HEK293T (cell line): ENCODE results near the gene ZNF133.
A peak's percentile ranks its signal among the peaks of the same experiment; 100 is the strongest.
"Not testable (repeated sequence)": the region's sequence is repeated elsewhere in the genome, so short reads cannot be mapped to it uniquely, and the experiment has no call there.

Experiments
- CTCF ChIA-PET: fragments of 350-600 bp; formaldehyde crosslinking; extraction: SDS; loops from one replicate; lab custom pipeline; 2021; ENCODE audit warnings: antibody characterized with exemption, inconsistent platforms; lab: Yijun Ruan, JAX
- POLR2A ChIA-PET: fragments of 350-600 bp; formaldehyde crosslinking; extraction: SDS; loops from one replicate; lab custom pipeline; 2020; ENCODE audit warnings: antibody characterized with exemption, inconsistent platforms; lab: Yijun Ruan, JAX
- DNase-seq: peaks from one replicate; pipeline ENCODE4 v3.0.0; 2012; ENCODE audit warnings: mixed read lengths; ENCODE audit errors: extremely low spot score
- ARNT ChIP-seq: fragments of 450-650 bp; IDR thresholded peaks from 2 replicates; pipeline ENCODE4 v1.6.1; 2017; ENCODE audit warnings: mild to moderate bottlenecking
- BHLHE40 ChIP-seq: fragments of 450-650 bp; IDR thresholded peaks from 2 replicates; pipeline ENCODE4 v1.6.1; 2016; ENCODE audit warnings: mild to moderate bottlenecking, moderate library complexity, borderline replicate concordance
- CTBP1 ChIP-seq: fragments of 450-650 bp; IDR thresholded peaks from 2 replicates; pipeline ENCODE4 v1.6.1; 2016; ENCODE audit warnings: borderline replicate concordance
- ELF4 ChIP-seq: fragments of 450-650 bp; IDR thresholded peaks from 2 replicates; pipeline ENCODE4 v1.6.1; 2017; ENCODE audit warnings: antibody characterized with exemption
- FOXA1 ChIP-seq: fragments of 450-650 bp; IDR thresholded peaks from 2 replicates; pipeline ENCODE4 v1.6.1; 2016; ENCODE audit warnings: mild to moderate bottlenecking
- FOXK2 ChIP-seq: fragments of 450-650 bp; IDR thresholded peaks from 2 replicates; pipeline ENCODE4 v1.6.1; 2016; ENCODE audit warnings: mild to moderate bottlenecking
- FOXM1 ChIP-seq: fragments of 450-650 bp; IDR thresholded peaks from 2 replicates; pipeline ENCODE4 v1.6.1; 2017; ENCODE audit warnings: mild to moderate bottlenecking, borderline replicate concordance
- HDGF ChIP-seq: fragments of 450-650 bp; IDR thresholded peaks from 2 replicates; pipeline ENCODE4 v1.6.1; 2017; ENCODE audit warnings: antibody characterized with exemption, borderline replicate concordance
- L3MBTL2 ChIP-seq: fragments of 450-650 bp; conservative IDR thresholded peaks from 2 replicates; pipeline ENCODE4 v1.6.1; 2016; ENCODE audit warnings: mild to moderate bottlenecking
- LEF1 ChIP-seq: fragments of 450-650 bp; IDR thresholded peaks from 2 replicates; pipeline ENCODE4 v1.6.1; 2017; ENCODE audit warnings: mild to moderate bottlenecking, borderline replicate concordance
- NFRKB ChIP-seq: fragments of 450-650 bp; IDR thresholded peaks from 2 replicates; pipeline ENCODE4 v1.6.1; 2016; ENCODE audit warnings: mild to moderate bottlenecking, moderate library complexity
- SP1 ChIP-seq: fragments of 450-650 bp; IDR thresholded peaks from 2 replicates; pipeline ENCODE4 v1.6.1; 2017
- SUZ12 ChIP-seq: fragments of 450-650 bp; IDR thresholded peaks from 2 replicates; pipeline ENCODE4 v1.6.1; 2016; ENCODE audit warnings: mild to moderate bottlenecking
- TARDBP ChIP-seq: fragments of 450-650 bp; IDR thresholded peaks from 2 replicates; pipeline ENCODE4 v1.6.1; 2016
- ZNF384 ChIP-seq: fragments of 450-650 bp; IDR thresholded peaks from 2 replicates; pipeline ENCODE4 v1.6.1; 2016
- TF ChIP-seq, protein P1 (sequence below): fragments of 450-650 bp; IDR thresholded peaks from 2 replicates; pipeline ENCODE4 v1.6.1; 2016

ZNF133 gene

DNA sequence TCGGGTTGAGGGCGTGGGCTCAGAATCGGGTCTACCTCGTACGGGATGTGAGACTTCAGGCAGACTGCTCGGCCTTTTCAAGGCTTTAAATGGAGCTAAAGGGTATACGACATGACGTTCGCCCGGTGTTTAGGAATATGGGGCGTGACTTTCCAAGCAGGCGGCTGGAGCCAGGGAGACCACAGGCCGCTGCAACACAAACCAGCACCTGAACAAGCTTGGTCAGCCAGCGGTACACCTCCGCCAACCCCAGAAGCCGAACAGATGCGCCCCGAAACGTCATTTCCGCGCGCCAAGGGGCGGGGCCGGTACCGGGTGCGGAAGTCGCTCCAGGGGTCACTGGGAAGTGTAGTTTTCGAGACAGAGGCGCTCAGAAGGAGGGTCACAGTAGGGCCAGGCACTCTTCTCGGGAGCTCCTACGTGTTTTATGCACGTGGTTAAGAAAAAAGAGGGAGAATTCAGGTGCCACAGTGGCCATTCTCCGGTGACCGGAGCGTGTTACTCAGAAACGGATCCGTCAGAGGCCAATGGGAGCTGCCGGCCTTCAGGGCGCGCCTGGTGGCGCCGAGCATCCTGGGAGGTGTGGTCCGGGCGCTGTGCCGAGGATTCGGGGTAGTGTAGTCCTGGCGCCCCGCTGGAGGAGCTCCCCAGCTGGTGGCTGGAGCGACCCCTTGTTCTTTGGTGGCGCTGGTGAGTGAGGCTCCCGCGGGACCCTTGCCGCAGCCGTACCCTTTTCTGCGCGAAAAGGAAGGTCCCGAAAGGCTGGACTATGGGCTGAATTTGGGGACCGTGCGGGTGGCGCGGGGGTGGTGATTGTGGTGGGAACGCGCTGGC lies at the start of gene ZNF133:
Gene ZNF133 (plus strand): TSS at position 613 of the 834 bp plus-strand sequence. CDS start 17,160 bp downstream, outside the sequence.
- ChIA-PET POLR2A (interaction anchor here (0.6 to 2.3 kb wide), 25 partner anchors 10 to 757 kb away, joined by 3 to 10 read pairs (median 4); partner anchors contain the start of genes BFSP1, KAT14, OVOL2 and PET117), CTCF (no interaction called here)
- peak; percentile 95 for TF ChIP-seq ELF4
- no peak for TF ChIP-seq HDGF
- no peak for TF ChIP-seq FOXK2
- TF ChIP-seq CTBP1: no peak
- TF ChIP-seq SP1: peak; percentile 54
- TF ChIP-seq ARNT: no peak
- TF ChIP-seq ZNF384: no peak
- TF ChIP-seq NFRKB: no peak
- TF ChIP-seq SUZ12: peak; percentile 73
- TF ChIP-seq LEF1: no peak
- 0 out of 2 replicates have a peak, but pooled peaks have one; percentile 56 for TF ChIP-seq L3MBTL2
- no peak for TF ChIP-seq FOXA1
- no peak for TF ChIP-seq FOXM1
- TF ChIP-seq TARDBP: no peak
- TF ChIP-seq, protein P1, sequence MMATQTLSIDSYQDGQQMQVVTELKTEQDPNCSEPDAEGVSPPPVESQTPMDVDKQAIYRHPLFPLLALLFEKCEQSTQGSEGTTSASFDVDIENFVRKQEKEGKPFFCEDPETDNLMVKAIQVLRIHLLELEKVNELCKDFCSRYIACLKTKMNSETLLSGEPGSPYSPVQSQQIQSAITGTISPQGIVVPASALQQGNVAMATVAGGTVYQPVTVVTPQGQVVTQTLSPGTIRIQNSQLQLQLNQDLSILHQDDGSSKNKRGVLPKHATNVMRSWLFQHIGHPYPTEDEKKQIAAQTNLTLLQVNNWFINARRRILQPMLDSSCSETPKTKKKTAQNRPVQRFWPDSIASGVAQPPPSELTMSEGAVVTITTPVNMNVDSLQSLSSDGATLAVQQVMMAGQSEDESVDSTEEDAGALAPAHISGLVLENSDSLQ: no peak
- no peak for TF ChIP-seq BHLHE40
- DNase-seq: peak; percentile 89

DNA sequence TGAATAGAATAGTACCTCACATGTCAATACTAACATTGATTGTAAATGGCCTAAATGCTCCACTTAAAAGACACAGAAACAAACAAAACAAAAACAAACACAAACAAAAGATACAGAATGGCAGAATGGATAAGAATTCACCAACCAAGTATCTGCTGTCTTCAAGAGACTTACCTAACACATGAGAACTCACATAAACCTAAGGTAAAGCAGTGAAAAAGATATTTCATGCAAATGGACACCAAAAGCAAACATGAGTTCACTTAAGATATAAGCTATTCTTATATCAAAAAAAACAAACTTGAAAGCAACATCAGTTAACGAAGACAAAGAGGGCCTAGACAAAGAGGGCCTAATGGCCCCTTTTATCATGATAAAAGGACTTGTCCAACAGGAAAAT lies 47.3 kb upstream of the ZNF133 start:
- TF ChIP-seq NFRKB (no peak), LEF1 (no peak), FOXA1 (no peak), SUZ12 (no peak), ZNF384 (no peak), L3MBTL2 (no peak), HDGF (no peak), FOXK2 (no peak), FOXM1 (no peak), CTBP1 (no peak), ELF4 (no peak)
- TF ChIP-seq, protein P1: no peak
- CTCF ChIA-PET: no interaction called here
- no peak for DNase-seq
- POLR2A ChIA-PET: no interaction called here

DNA sequence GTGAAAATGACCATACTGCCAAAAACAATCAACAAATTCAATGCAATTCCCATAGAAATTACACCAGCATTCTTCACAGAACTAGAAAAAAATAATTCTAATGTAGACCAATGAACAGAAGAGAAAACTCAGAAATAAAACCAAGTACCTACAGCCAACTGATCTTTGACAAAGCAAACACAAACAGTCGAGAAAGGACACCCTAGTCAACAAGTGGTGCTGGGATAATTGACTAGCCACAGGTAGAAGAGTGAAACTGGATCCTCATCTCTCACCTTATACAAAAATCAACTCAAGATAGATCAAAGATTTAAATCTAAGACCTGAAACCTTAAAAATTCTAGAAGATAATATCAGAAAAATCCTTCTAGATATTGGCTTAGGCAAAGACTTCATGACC lies 44.5 kb upstream of the ZNF133 start:
- POLR2A ChIA-PET: no interaction called here
- DNase-seq: no peak
- CTCF ChIA-PET: no interaction called here
- TF ChIP-seq NFRKB (no peak), TARDBP (no peak), FOXK2 (no peak), BHLHE40 (no peak), ARNT (no peak), HDGF (no peak), L3MBTL2 (no peak), LEF1 (no peak), FOXM1 (no peak), FOXA1 (no peak), CTBP1 (no peak), ZNF384 (no peak), ELF4 (no peak)
- TF ChIP-seq, protein P1: no peak

DNA sequence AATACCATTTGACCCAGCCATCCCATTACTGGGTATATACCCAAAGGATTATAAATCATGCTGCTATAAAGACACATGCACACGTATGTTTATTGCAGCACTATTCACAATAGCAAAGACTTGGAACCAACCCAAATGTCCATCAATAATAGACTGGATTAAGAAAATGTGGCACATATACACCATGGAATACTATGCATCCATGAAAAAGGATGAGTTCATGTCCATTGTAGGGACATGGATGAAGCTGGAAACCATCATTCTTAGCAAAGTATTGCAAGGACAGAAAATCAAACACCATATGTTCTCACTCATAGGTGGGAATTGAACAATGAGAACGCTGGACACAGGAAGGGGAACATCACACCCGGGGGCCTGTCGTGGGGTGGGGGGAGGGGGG lies 39.8 kb upstream of the ZNF133 start:
- CTCF ChIA-PET, DNase-seq, POLR2A ChIA-PET: not testable (repeated sequence)

DNA sequence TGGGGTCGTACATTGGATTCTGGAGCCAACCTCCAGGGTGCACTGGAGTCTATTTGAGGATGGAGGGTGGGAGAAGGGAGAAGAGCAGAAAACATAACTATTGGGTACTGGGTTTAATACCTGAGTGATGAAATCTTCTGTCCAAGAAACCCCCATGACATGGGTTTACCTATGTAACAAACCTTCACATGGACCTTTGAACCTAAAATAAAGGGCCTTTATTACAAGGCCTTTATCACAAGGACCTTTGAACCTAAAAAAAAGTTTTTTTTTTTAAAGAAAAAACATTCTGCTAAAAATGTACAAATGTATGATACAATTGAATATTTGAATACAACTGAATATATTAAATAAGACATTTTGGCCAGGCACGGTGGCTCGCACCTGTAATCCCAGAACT lies 38.1 kb upstream of the ZNF133 start:
- TF ChIP-seq TARDBP: no peak
- TF ChIP-seq FOXK2: no peak
- no peak for TF ChIP-seq CTBP1
- TF ChIP-seq HDGF: no peak
- TF ChIP-seq ZNF384: no peak
- ChIA-PET POLR2A (no interaction called here), CTCF (no interaction called here)
- DNase-seq: no peak

DNA sequence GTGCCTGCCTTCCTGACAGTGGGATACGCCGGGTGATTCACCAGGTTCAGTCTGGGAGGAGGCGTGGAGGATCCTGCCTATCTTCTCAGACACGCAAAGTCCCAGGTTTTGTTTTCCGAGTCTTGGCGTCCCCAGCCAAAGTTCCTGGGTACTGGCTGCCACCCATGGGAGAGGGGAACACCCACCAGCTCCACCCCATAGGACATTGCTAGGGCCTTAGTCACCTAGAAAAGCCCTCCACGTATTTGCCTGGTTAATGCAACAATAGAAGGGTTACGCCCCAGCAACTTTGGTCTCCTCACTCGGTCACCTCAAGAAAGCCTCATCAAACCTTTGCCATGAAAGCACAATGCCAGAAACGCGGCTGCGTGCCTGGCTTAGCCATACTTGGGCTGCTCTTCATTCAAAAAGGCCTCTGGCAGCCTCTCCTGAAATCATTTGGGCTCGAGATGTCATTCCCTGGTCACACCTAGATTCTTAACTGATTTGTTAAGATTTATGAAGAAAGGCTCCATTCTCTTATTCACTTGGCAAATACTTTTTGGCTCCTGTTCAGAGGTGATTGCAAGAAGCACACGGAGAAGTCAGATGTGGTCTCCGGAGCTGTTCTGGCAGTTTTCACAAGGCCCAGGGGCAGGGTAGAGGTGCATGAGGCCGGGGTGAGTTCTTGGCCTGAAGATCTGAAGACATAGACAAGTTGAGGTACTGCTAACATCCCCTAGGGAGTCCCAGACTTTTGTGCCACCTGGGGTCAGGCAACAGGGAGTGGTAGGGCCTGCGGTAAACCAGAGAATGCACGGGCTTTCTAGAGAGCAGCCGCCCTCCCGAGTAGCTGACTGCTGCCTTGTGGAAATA lies 35.5 kb upstream of the ZNF133 start:
- TF ChIP-seq FOXA1: no peak
- TF ChIP-seq ELF4: no peak
- no peak for TF ChIP-seq NFRKB
- no peak for TF ChIP-seq FOXM1
- TF ChIP-seq TARDBP: no peak
- no peak for TF ChIP-seq BHLHE40
- no peak for TF ChIP-seq HDGF
- no peak for TF ChIP-seq ZNF384
- ChIA-PET POLR2A (no interaction called here), CTCF (no interaction called here)
- DNase-seq: no peak
